Stimulated activated CD8-positive, alpha-beta memory T cell treated with anti-CD3 and anti-CD28 coated beads, Interleukin-15, amount 100 ng/mL, for 4 hours (primary cell): Measurements from ENCODE around the gene DDX17.

Experiments used
- DNase-seq, 2 donors: peaks; one replicate each; pipeline ENCODE4 v3.0.0-alpha.2; 2020; ENCODE audit warnings: low read depth in 2 of 2

DDX17 gene

DNA sequence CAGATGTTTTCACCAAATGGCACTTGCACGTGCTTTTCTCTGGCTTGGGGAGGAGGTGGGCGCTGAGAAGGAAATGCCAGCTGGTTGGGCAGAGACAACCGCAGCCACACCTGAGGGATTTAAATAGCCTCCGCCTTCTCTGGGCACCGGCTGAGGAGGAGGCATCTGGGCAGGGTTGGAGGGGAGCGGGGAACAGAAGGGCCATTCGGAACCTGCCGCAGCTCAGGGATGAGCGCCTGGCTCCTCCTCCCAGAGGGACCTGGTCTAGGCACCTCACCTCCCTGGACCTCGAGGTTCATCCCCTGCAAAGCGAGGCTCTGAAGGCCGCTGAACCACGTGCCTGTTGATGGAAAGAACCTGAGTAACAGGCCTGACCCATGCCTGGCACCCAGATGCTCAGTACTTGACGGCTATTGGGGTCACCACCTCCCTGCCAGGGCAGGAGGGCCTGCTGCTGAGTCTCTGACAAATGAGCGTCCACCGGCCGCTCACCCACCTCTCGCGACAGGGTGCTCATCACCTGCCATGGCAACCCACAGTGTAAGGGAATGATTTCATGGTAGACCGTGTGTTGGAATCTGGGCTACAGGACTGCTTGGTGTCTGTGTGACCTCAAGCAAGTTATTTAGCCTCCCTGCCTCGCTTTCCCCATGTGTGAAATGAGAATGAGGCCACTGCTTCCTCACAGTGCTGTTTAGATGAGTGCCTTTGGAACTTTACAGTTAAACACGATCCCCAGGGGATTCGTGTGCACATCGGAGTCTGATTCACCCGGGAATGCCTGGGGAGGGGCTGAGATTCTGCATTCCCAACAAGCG, 40.2 kb downstream of the DDX17 start:
- no peak for DNase-seq

DNA sequence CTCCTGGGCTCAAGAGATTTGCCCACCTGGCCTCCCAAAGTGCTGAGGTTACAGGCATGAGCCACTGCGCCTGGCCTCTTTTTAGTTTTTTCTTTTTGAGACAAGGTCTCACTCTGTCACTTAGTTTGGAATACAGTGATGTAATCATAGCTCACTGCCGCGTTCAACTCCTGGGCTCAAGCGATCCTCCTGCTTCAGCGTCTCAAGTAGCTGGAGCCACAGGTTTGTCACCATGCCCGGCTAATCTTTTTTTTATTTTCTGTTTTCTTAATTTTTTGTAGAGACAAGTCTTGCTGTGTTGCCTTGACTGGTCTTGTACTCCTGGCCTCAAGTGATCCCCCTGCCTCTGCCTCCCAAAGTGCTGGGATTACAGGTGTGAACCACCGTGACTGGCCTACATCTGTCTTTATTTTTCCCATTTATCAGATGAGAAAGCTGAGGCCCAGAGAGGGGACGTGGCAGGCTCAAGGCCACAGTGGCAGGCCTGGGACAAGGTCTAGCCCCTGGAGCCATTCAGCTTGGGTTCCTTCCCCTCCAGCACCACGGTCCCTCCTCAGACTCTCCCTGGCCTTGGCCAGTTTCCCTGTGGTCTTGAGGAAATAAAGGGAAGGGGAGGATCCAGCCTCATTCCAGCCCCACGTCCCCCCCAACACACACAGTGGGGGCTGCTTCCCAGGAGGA, 41.0 kb downstream of the DDX17 start:
- DNase-seq, result no peak

DNA sequence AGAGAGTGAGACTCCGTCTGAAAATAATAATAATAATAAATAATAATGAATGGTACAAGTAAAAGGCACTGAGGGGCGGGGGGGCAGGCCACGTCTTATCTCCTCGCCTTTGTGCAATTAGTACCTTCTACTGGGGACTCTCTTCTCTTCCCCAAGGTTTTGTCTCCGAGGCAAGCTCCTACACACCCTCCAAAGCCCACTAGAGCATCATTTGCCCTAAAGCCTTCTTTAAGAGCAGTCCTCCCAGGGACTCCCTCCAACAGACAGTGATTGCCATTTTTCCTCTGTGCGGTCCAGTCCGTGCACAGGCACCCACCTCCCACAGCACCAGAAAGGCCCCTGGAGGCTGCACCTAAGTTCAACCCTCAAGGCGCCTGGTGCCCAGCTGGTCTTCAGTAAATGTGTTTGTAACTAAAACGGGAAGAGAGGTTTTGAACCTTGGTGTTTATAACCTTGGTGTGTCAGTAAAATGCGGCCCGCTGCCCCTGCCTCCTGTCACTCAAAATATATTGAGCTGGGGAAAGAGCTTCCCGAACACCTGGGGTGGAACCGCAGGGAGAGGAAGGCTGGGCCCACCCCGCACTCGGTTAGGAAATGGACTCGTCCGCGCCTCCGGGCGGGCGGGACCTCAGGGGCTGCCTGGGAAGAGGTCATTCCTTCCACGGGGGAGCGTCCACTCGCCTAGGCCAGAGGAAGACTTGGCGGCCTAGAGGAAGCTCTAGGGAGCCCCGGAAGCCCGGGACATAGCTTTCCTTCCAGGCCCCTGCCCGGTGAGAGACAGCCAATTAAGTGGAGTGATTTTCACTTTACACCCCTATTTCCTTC, 42.9 kb downstream of the DDX17 start:
- no peak for DNase-seq

DNA sequence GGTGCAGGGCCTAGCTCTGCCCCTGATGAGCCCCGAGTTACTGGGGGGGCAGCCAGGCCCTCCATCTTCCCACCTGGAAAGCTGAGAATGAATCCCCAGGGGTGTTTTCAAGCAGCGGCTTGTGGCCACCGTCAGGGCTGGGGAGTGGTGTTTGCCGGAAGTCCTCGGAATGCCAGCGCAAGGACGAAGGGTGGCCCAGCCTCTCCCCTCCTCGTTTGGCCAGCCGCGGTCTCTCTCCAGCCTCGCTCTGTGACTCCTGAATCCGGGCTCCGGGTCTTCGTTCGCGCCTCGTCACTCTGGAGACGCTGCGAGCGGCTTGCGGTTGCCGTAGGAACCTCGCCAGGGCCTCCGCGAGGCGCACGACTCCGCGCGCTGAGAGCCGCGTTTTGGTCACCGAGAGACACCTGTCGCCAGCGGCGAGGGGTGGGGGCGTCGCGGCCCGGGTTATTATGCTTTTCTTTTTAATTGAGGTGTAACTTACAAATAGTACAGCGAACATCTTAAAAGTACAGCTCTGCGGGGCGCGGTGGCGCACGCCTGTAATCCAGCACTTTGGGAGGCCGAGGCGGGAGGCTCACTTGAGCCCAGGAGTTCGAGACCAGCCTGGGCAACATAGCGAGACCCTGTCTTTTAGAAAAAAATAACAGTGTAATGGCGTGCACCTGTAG, 44.6 kb downstream of the DDX17 start:
- peak; percentile 5 to 11 for DNase-seq

DNA sequence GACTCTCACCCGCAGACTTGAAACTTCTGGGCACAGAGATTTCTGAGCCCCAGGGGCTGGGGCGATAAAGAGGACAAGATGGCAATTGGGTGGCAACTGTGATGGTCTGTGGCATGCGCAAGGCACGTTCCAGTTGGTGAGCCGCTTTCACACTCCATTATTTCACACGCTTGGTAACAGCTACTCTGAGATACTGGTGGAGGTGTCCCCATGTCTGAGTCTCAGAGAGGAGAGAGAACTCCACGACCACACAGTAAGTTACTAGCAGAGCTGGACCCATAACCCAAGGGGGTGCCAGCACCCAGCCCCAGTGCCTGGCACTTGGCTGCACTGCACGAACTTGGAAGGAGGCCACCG, 45.1 kb downstream of the DDX17 start:
- DNase-seq, result no peak

DNA sequence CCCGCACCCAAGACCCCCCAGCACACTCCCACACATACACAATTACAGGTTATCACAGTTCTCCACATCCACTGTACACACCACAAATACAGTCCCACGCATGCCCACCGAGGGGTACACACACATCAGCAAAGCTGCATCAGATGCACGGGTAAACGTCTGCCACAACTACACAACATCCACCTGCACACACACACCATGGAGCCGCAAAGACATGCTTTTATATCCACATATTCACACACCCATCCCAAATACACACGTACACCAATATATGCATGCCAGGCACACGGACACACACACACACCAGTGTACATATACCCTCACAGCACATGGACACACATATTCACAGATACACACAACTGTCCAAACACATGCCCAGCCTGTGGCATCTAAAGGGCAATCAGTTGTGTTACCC, 45.7 kb downstream of the DDX17 start:
- DNase-seq, result no peak

- DNase-seq, result no peak
Observed at GRCh38 chr22:38456841-38457699, 49.0 kb downstream of the DDX17 start.

GRCh38 chr22:38456272-38456835, 49.8 kb downstream of the DDX17 start:
- no peak for DNase-seq

DNA sequence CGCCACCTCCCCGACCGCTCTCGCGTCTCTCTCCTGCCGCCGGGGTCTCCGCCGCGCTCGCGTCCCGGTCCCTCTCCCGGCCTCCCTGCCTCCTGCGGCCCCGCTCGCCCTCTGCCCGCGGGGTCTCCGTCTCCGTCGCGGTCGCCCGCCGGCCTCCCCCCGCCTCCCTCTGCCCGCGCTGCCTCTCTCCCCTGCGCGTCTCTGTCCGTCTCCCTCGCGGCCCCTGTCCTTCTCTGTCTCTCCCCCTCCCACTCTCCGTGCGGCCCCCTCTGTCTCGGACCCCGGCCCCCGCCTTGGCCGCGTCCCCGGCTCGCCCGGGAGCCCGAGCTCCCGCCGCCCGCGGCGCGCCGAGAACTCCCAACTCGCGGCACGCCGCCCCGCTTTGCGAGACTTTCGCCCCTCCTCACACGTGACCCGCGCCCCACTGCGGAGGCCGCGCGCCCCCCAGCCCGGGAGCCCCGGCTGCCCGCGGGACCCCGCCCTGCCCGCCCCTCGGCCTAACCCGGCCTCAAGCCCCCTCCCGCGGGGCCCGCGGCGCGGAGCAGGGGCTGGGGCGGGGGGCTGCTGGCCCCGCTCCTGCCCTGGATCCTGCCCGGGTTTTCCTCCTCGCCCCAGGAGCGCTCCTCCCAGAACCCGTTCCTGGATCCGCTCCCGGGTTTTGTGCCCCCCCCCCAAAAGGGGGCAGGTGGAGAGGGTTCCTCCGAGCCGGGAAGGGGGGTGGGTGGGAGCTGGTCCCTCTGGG, 50.4 kb downstream of the DDX17 start:
- no peak for DNase-seq

DNA sequence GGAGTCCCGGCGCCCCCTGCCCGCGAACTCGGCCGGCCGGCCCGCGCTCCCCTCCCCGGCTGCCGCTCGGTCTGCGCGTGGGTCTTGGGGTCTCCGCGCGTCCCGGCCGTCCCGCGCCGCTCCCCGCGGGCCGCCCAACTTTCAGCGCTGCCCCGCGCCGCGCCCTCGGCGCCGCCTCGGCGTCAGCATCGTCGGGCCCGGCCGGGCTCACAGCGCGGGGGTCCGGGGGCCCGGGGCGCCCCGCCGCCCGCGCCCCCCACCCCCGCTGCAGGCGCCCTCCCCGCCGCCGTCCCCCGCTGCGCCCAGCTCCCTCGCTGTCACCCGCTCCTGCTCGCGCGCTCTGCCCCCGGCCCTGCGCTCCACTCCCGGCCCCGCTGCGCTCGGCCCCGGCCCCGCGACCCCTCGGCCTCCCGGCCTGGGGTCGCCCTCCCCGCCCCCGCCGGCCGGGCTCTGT, 51.0 kb downstream of the DDX17 start, which contains the start of gene KCNJ4:
KCNJ4 (minus strand) TSS at position 124 of the 454 bp plus-strand sequence. CDS start 27,067 bp downstream, outside the sequence.
- DNase-seq, result no peak

GRCh38 chr22:38454353-38455075, 51.6 kb downstream of the DDX17 start:
- DNase-seq, result no peak

DNA sequence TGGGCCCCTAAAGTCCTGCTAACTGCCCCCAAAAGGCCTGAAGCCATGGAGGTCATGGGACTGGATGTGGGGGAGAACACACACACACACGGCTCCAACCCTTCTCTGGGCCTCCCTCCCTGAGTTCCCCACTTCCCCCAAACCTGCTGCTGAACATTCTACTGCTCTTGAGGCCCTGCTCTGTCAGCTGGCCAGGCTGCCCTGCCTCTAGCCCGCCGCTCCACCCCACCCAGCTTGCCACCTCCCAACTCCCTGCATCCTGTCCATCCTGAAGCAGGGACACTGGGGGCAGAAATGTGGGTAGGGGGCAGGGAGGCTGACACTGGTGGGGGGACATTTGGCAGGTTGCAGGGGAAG, 52.1 kb downstream of the DDX17 start:
- no peak for DNase-seq

- DNase-seq, result no peak
Observed at GRCh38 chr22:38453066-38453672, 52.9 kb downstream of the DDX17 start.

DNA sequence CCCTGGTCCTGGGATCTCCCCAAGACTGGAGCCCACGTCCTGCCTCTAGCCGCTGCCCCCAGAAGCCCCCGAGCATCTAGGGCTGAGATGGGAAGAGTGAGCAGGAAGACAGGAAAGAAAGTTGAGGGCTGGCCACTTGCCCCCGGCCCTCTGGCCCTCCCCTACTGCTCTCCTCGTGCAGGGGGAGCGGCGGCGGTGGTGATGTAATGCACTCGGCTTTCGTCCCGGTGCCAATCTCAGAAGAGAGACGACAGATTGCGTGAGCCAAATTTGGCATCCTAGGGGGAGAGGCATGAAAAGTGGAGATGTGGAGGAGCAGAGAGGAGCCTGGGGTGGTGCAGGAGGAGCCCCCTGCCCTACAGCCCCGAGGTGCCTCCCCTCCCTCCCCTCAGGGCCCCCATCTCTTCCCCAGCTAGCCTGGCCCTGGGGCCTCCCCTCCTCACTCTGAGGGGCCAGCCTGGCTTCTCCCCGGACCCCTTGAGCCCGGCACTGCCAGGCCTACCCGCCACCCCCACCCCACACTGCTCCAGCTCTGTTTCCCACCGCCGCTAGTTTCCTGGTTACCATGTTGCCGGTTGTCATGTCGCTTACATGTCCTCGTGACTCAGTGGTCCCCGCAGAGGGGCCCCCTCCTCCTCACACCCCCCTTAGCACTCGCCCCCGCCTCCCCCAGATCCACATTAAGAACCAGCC, 53.6 kb downstream of the DDX17 start:
- DNase-seq, result no peak

DNA sequence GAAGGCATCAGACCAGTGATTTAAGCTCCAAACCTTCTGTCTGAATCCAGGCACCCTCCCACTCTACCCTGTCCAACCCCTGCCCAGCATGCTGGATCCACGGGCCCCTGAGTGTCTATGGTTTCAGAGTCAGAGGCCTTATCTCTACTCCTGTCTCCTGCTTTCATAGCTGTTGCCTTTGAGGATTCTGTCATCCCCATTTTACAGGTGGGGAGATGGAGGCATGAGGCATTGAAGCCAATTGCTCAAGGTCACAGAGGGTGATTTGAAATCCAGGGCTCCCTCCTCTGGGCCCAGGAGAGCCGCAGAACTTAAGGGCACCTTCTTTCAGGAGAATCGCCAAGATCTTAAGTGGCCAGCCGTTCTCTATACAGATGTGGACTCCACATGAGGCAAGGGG, 54.2 kb downstream of the DDX17 start:
- DNase-seq, result no peak

GRCh38 chr22:38451404-38451803, 54.7 kb downstream of the DDX17 start:
- DNase-seq, result no peak

DNA sequence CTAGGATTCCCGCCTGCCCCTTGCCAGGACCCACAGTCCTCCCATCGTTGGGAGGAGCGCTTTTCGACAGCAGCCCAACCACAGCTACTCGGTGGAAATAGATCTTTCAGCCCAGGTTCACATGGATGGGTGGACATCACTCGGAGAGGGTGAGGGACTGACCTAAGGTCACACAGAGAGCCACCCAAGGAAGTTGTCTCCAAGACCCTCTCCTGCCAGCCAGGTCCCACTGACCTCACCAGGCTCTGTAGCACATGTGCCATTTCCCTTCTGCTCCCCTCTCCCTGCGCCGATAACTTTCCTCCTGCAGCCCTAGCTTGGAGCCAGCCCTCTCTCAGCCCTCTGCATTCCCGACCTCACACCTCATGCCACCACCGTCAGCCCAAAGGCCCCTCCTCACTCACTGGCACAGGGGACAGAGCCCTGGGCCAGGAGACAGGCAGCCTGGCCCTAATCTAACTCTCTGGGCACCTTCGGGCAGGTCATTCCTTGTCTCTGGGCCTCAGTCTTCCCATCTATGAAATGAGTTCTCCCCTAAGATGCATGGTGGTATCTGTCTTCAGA, 55.8 kb downstream of the DDX17 start:
- DNase-seq, result no peak

GRCh38 chr22:38449776-38450175, 56.3 kb downstream of the DDX17 start:
- DNase-seq, result no peak
